Measurements from ENCODE around the gene BOD1L1.

- TF ChIP-seq CTCF (IDR thresholded peaks at IDR 0.05): no peak
- TF ChIP-seq POLR2A (IDR thresholded peaks at IDR 0.05): no peak
- no peak for TF ChIP-seq EP300 (IDR thresholded peaks at IDR 0.05)
These were observed 80.5 kb downstream of the BOD1L1 start for GRCh38 chr4:13546941-13547484.

Data from ovary (tissue), 3 donors.